GM18519 (cell line): ENCODE results near the gene SEZ6L2.
"Not testable (repeated sequence)": the region's sequence is repeated elsewhere in the genome, so short reads cannot be mapped to it uniquely, and the experiment has no call there.

Experiments
- ATAC-seq: cut with Tn5 transposase; IDR thresholded peaks from one replicate; pipeline ENCODE4 v1.9.1; 2021; ENCODE audit warnings: mild to moderate bottlenecking, moderate library complexity; ENCODE audit not compliant: unreplicated experiment, low FRiP score

The SEZ6L2 gene

GRCh38 chr16:29891525-29892457 lies 7.6 kb downstream of the SEZ6L2 start:
- ATAC-seq: no peak

DNA sequence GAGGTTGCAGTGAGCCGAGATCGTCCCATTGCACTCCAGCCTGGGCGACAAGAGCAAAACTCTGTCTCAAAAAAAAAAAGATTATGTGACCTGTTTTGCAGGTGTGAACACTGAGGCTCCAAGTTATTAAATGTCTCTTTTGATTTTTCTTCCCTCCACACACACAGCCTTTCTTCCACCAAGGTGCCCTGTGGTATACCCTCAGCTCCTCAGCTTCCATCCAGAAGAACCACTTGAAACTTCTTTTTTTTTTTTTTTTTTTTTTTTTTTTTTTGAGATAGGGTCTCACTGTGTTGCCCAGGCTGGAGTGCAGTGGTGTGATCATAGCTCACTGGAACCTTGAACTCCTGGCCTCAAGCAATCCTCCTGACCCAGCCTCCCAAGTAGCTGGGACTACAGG lies 10.0 kb downstream of the SEZ6L2 start:
- not testable (repeated sequence) for ATAC-seq

GRCh38 chr16:29883987-29884386 lies 15.4 kb downstream of the SEZ6L2 start:
- ATAC-seq: no peak

GRCh38 chr16:29881050-29881449 lies 18.3 kb downstream of the SEZ6L2 start:
- ATAC-seq: no peak

DNA sequence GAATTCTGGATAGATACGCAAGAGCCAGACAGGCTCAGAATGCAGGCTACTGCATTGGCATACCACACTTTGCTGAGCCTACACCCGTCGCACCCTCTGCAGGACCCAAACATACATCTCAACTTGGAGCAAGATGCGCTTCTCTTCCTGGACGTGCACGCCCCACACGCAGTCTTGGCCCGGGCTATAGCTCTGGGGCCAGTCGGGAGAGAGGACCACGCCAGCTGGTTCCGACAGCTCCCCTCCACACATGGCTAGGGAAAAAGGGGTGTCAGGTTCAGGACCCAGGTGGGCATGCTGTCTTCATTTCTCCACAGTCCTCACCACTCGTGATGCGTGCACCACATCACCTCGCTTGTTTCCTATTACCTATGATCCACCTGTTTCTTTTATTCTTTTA lies 21.2 kb downstream of the SEZ6L2 start:
- no peak for ATAC-seq

DNA sequence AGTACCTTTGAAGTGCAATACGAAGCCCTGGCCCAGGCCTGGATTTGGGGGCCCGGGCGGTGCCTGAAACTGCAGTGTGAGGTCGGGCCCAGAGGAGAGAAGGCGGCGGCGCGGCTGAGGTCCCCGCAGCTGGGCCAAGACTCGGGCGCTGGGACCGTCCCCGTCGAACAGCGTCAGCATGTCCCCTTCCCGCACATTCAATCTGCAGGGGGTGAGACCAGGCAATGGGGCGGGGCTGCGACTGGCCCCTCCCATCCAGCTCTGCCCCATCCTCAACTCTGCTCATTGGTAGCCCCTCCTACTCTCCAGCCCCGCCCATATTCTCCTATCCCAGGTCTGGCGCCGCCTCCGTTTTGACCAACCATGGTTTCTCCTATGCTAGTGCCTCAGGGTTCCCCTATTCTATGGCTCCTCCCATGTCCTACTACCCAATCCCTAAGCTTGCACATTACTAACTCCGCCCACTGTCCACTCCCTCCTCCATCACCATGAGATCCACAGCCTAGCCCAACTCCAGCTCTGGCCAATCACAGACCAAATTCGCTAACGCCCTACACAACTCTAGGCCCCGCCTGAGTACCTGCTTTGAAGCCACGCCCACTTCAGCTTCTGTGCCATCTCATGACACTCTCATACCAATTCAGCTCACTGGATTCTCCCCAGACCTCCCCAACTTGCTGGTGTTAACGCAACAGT lies 21.9 kb downstream of the SEZ6L2 start:
- peak; percentile 35 for ATAC-seq

- no peak for ATAC-seq
Measured at GRCh38 chr16:29876594-29877249, 22.6 kb downstream of the SEZ6L2 start.

DNA sequence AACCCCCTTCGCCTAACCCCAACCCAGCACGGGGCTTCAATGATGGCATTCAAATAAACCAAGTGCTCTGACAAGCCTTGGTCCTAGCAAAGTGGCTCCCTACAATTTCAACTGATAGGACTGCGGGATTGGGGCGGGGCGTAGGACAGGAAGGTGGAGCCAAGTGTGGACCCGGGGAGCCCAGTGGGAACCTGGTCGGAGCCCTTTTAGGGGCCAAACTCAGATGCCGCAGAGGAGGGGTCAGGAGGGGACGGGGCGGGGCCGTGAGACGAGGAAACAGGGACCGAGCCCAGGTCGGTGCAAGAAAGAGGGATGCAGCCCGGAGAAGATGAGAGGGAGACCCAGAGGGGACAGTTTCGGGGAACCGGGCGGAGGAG lies 23.1 kb downstream of the SEZ6L2 start:
- ATAC-seq: no peak

GRCh38 chr16:29875206-29875605 lies 24.1 kb downstream of the SEZ6L2 start:
- ATAC-seq: no peak

DNA sequence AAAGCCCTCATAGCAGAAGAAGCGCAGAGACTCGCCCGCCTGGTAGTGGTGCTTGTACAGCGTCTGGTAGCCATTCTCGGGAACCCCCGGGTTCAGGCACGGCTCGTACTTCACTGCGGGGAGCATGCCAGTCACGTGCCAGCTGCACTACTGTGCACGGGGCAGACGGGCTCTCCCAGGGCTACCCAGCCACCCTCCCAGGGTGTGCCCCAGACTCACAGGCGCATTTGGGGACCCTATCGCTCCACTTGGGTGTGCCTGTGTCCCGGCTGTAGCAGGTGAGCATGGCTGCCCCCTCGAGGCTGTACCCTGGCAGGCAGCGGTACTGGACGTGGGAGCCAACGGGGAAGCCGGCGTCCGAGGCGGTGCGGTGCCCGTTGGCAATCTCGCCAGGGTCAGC lies 26.0 kb downstream of the SEZ6L2 start:
- no peak for ATAC-seq

DNA sequence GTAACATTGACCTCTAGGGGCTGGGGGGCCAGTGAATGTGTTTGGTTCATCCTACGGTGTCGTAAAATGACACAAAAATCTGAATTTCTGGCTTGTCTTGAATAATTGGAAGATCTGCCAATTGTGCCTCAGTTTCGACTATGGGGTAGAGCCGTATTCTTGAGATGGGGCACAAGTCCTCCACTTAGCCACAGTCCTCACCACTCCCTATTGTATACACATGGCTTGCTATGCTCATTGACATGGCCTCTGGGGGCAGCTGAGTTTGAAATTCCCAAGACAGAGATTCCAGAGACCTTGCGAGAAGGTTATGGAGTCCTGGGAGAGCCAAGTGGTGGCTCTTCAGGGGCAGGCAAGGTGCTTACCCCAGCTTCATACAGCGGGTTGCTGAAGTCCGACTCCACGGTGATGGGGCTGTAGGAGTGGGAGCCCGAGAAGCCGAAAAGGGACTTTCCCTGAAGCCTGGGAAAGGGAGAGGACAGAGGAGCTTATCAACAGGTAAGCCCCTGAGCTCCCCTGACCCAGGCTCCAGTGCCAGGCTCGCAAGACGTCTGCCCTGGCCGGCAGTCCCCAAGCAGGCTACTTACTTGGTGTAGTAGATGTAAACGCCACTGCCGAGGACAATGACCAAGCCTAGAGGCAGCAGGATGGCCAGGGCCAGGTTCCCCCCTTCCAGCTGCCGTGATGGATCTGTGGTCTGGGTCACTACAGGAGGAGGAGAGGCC lies 27.4 kb downstream of the SEZ6L2 start:
- no peak for ATAC-seq

DNA sequence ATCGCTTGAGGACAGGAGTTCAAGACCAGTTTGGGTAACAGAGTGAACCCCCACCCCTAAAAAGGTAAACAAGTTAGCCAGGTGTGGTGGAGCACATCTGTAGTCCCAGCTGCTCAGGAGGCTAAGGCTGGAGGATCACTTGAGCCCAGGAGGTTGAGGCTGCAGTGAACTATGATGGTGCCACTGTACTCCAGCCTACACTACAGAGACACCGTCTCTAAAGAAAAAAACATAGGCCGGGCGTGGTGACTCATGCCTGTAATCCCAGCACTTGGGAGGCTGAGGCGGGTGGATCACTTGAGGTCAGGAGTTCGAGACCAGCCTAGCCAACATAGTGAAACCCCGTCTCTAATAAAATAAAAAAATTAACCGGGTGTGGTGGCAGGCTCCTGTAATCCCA lies 30.3 kb downstream of the SEZ6L2 start:
- ATAC-seq: not testable (repeated sequence)

DNA sequence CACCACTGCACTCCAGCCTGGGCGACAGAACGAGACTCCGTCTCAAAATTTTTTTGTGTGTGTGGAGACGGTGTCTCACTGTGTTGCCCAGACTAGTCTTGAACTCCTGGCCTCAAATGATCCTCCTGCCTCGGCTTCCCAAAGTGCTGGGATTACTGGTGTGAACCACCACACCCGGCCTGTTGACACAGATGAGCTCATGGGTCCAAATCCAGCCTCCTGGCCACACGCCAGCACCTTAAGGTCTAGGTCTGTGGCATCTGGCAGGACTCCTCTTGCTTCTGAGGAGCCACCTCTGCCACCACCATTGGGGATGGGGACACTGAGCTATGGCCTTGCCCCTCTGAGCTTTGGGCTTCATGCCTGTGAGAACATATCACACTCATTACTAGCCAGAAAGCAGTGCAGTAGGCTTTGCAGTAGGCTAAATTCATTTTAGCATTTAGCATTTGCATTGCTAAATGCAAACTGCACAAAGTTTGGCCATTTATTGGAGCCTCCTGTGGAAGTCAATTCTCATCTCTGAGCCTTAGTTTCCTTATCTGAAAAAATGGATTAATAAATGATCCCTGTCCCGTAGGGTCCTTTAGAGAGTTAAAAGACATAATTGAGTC lies 30.8 kb downstream of the SEZ6L2 start:
- no peak for ATAC-seq

- no peak for ATAC-seq
Measured at GRCh38 chr16:29864205-29864604, 35.1 kb downstream of the SEZ6L2 start.

GRCh38 chr16:29863669-29863984 lies 35.7 kb downstream of the SEZ6L2 start:
- no peak for ATAC-seq

GRCh38 chr16:29862884-29863668 lies 36.3 kb downstream of the SEZ6L2 start, which contains the start of gene CDIPT:
Gene CDIPT (minus strand): TSS chr16:29863226. CDS start chr16:29862857, 369 bp downstream.
- peak; percentile 79 for ATAC-seq

- no peak for ATAC-seq
Measured at GRCh38 chr16:29862383-29862883, 36.9 kb downstream of the SEZ6L2 start.

- no peak for ATAC-seq
Measured at GRCh38 chr16:29860218-29860617, 39.1 kb downstream of the SEZ6L2 start.

DNA sequence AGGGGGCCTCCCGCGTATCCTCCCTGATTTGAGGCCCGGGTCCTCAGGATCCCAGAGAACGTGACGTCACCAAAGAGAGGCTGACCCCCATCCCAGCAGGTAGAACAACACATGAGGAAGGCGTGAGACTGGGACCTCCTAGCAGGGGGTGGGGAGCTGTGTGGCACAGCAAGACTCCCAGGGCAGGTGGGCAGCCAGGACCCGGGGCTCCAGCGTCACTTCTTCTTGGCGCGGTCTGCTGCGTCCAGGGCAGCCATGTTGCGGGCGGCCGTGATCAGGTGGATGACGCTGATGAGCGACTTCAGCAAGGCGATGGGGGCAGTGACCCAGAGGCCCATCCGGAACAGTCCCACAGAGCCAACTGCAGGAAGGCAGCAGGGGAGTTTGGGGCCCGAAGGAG lies 40.4 kb downstream of the SEZ6L2 start:
- no peak for ATAC-seq
